Ovary (tissue), 3 donors: ENCODE data around the gene ORC3.
"Not testable (repeated sequence)": the region's sequence is repeated elsewhere in the genome, so short reads cannot be mapped to it uniquely, and the experiment has no call there.

Experiments
- CTCF ChIP-seq, 3 donors: fragments of 450-650 bp in 2 of 3; fragments of 200-600 bp in 1 of 3; IDR thresholded peaks; one replicate each; pipeline versions ENCODE4 v1.5.1 to v1.8.0; 2016 to 2022; ENCODE audit warnings: antibody characterized with exemption in 3 of 3, mild to moderate bottlenecking in 1 of 3
- POLR2A ChIP-seq: fragments of 450-650 bp; IDR thresholded peaks from one replicate; pipeline ENCODE4 v1.6.1; 2017; ENCODE audit warnings: antibody characterized with exemption, mild to moderate bottlenecking, moderate library complexity
- donor health status: DM: no; HTN: no; CAD: no.

- TF ChIP-seq CTCF (IDR thresholded peaks at IDR 0.05); POLR2A: not testable (repeated sequence)
Observed at GRCh38 chr6:87712713-87713112, 122.8 kb downstream of the ORC3 start.
